Effector memory CD4-positive, alpha-beta T cell (primary cell): ENCODE data around the gene CALM1.

Experiments
- DNase-seq, 3 donors: peaks; one replicate each; pipeline ENCODE4 v3.0.0-alpha.2; 2020
- H3K27ac ChIP-seq: 2 replicates; pipeline ENCODE4 v1.7.0; 2013; ENCODE audit warnings: mild to moderate bottlenecking, low read length, moderate library complexity; ENCODE audit not compliant: insufficient read depth, poor library complexity, severe bottlenecking
- H3K27me3 ChIP-seq: replicated peaks from 2 replicates; pipeline ENCODE4 v1.7.0; 2013; ENCODE audit warnings: mild to moderate bottlenecking, low read length; ENCODE audit not compliant: insufficient read depth, control insufficient read depth, poor library complexity, severe bottlenecking
- H3K36me3 ChIP-seq: 2 replicates; pipeline ENCODE4 v1.7.0; 2013; ENCODE audit warnings: mild to moderate bottlenecking, low read length, moderate library complexity; ENCODE audit not compliant: control insufficient read depth, insufficient read depth
- H3K4me1 ChIP-seq: 2 replicates; pipeline ENCODE4 v1.7.0; 2013; ENCODE audit warnings: low read length, mild to moderate bottlenecking; ENCODE audit not compliant: control insufficient read depth, insufficient read depth, poor library complexity, severe bottlenecking
- H3K4me3 ChIP-seq: 2 replicates; pipeline ENCODE4 v1.7.0; 2013; ENCODE audit warnings: low read length, low read depth, mild to moderate bottlenecking; ENCODE audit not compliant: insufficient read depth, poor library complexity, severe bottlenecking
- H3K9me3 ChIP-seq: 2 replicates; pipeline ENCODE4 v1.7.0; 2013; ENCODE audit warnings: mild to moderate bottlenecking, low read length, moderate library complexity; ENCODE audit not compliant: control insufficient read depth

The CALM1 gene

DNA sequence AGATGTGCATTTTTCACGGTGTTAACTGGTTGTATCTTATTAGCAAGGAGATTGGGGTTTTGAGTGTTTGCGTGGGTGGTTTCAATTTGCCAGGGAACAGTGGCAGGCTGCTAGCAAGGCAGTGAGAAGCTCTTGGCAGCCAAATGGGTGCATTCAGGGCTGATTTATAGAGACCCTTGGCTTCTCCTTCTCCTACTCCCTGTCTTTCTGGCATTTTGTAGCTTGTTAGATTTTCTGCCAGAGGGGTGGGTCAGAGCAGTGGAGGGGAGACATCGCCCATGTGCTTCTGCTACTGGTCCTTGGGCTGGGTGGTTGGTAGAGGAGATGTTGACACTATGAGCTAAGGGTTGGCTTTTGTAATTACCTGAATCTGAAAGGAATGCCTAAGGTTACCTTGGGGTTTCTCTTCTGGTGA, 9.6 kb downstream of the CALM1 start:
- H3K4me1 ChIP-seq = peaks cover 17% of the 10 kb centered on the region
- H3K27ac ChIP-seq = no peak overlapping the region
- no peak for DNase-seq
- no peaks in the 10 kb centered on the region for H3K9me3 ChIP-seq
- H3K27me3 ChIP-seq = no peaks in the 10 kb centered on the region
- H3K4me3 ChIP-seq = no peak overlapping the region
- H3K36me3 ChIP-seq = peaks cover 54% of the 10 kb centered on the region

DNA sequence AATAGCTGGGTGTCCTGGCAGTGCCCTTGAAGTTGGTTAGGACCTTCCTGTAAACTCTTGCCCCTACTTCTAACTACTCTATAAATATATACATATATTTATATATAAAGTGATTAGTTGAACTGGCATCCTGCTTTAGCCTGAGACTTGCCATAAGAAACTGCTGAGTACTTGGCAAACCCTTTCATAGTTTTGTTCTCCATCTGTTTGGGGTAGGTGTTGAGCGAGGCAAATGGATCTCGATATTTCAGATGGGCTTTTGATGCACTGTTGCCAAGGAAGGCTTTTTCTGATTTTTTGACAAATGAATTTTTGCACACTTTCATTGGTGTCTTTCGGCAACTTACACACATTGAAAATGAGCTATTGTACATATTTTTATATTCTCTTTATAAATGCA, 10.4 kb downstream of the CALM1 start:
- H3K4me3 ChIP-seq = no peak overlapping the region
- peaks cover 46% of the 10 kb centered on the region for H3K36me3 ChIP-seq
- H3K4me1 ChIP-seq = peaks cover 9% of the 10 kb centered on the region
- no peak for DNase-seq
- H3K9me3 ChIP-seq = no peaks in the 10 kb centered on the region
- no peak overlapping the region for H3K27ac ChIP-seq
- H3K27me3 ChIP-seq = no peaks in the 10 kb centered on the region

DNA sequence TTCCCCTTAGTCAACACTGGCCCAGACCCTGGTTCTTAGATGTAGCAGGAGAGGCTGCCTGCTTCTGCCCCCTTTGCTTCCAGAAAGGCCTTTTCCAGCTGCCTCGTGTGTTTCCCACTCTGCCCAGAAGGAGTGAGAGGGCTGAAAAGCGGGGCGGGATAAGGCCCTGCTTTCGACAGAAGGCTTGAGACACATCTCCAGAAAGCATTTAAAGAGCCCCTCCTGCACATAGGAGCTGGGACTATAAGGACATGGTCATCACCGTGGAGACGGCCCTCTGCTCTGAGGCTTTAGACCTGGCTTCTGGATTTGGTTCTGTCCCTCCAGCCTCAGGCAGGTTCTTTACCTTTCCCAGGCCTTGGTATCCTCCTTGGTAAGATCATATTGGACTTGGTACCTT, 11.9 kb downstream of the CALM1 start:
- Histone ChIP-seq H3K36me3 (peaks cover 31% of the 10 kb centered on the region), H3K9me3 (no peaks in the 10 kb centered on the region), H3K4me3 (no peak overlapping the region), H3K27ac (no peak overlapping the region), H3K4me1 (no peaks in the 10 kb centered on the region), H3K27me3 (no peaks in the 10 kb centered on the region)
- DNase-seq = no peak

DNA sequence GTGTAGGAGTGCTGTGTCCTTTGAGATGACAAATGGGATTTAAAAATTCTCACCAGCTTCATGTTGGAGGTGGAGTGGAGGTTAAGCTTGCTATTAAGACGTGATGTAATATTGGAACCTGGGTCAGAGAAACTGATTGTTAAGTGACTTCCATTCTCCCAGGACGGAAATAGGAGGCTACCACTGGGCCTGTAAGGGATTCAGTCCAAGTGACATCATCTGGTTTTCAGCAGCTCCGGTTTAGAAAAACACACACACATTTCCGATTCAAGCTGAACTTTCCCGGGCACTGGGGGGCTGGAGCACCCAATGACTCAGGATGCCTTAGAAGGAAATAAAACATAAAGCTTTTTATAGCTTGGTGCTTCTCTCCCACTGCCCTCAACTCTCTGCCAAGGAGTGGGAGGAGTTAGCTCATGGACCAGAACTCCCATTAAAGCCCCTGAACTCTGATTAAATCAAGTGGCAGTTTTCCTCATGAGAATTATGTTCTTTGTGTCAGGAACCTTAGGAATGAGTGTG, 12.4 kb downstream of the CALM1 start:
- Histone ChIP-seq H3K4me1 (no peaks in the 10 kb centered on the region), H3K27ac (no peak overlapping the region), H3K27me3 (no peaks in the 10 kb centered on the region), H3K9me3 (no peaks in the 10 kb centered on the region), H3K36me3 (peaks cover 26% of the 10 kb centered on the region), H3K4me3 (no peak overlapping the region)
- no peak for DNase-seq

DNA sequence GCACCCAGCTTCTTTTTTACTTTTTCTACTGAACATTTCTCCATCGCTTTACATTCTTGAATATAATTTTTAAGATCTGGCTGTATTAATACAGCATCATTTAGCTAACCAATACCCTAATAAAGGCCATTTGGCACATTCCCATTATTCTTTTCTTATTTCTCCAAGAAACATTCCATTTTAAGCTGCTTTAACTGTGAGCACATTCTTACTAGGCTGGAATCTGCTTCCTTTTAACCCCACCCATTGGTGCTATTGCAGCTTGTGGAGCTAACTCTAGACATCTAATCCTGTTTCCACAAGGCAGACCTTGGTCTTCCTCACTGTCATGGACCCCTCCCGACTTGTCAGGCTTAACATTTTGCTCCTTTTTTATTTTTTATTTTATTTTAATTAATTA, 15.2 kb downstream of the CALM1 start:
- DNase-seq = no peak
- Histone ChIP-seq H3K9me3 (no peaks in the 10 kb centered on the region), H3K4me3 (no peak overlapping the region), H3K36me3 (no peaks in the 10 kb centered on the region), H3K27ac (no peak overlapping the region), H3K4me1 (no peaks in the 10 kb centered on the region), H3K27me3 (no peaks in the 10 kb centered on the region)

DNA sequence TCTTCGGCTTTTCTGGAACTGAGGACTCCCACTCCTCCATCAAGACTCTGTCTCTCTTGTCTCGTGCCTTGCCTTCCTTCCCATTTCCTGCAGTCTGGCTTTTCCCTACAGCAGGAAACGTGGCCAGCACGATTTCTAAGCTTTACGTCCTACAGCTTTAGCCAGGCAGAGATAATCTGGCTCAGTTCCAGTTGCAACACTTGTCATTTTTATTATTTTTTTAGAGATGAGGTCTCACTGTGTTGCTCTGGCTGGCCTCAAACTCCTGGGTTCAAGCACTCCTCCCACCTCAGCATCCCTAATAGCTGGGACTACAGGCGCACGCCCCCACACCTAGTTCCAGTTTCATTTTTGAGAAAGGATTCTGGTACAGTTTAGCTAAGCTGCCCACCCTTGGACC, 19.9 kb downstream of the CALM1 start:
- H3K27ac ChIP-seq = no peak overlapping the region
- H3K27me3 ChIP-seq = no peaks in the 10 kb centered on the region
- no peaks in the 10 kb centered on the region for H3K9me3 ChIP-seq
- DNase-seq = no peak
- no peaks in the 10 kb centered on the region for H3K4me1 ChIP-seq
- H3K36me3 ChIP-seq = no peaks in the 10 kb centered on the region
- no peak overlapping the region for H3K4me3 ChIP-seq

DNA sequence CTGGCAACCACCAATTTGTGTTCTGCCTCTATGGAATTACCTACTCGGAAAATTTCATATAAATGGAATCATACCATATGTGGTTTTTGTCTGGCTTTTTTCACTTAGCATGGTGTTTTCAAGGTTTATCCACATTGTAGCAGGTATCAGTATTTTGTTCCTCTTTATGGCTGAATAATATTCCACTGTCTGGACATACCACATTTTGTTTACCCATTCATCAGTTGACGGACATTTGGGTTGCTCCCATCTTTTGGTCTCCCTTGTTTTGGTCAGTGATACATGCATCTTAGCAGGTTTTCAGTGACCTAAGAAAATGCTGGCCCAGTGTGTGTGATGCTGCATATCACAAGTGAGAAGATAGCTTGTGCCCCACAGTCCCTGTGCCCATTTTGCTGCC, 21.2 kb downstream of the CALM1 start:
- Histone ChIP-seq H3K9me3 (no peaks in the 10 kb centered on the region), H3K4me3 (no peak overlapping the region), H3K4me1 (no peaks in the 10 kb centered on the region), H3K36me3 (no peaks in the 10 kb centered on the region), H3K27me3 (no peaks in the 10 kb centered on the region), H3K27ac (no peak overlapping the region)
- no peak for DNase-seq

DNA sequence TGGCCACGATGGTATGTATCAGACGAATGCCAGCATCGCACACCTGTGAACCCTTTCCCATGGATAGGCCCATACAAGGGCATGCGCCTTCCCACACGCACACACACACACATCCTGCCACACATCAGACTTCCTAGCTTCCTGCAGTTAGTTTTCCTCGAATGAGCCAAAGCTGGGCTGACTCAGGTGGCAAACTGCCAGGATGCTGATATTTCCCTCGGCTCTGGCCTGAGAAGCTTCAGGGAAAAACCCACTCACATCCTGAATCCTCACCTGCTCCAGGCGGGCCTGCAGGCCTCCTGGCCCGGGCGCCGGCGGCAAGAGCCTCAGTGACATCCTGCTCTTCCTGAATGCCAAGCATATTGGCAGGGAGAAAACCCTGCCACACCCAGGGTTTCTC, 22.4 kb downstream of the CALM1 start:
- DNase-seq = no peak
- H3K27ac ChIP-seq = no peak overlapping the region
- H3K27me3 ChIP-seq = no peaks in the 10 kb centered on the region
- H3K4me3 ChIP-seq = no peak overlapping the region
- no peaks in the 10 kb centered on the region for H3K36me3 ChIP-seq
- H3K4me1 ChIP-seq = no peaks in the 10 kb centered on the region
- H3K9me3 ChIP-seq = no peaks in the 10 kb centered on the region

DNA sequence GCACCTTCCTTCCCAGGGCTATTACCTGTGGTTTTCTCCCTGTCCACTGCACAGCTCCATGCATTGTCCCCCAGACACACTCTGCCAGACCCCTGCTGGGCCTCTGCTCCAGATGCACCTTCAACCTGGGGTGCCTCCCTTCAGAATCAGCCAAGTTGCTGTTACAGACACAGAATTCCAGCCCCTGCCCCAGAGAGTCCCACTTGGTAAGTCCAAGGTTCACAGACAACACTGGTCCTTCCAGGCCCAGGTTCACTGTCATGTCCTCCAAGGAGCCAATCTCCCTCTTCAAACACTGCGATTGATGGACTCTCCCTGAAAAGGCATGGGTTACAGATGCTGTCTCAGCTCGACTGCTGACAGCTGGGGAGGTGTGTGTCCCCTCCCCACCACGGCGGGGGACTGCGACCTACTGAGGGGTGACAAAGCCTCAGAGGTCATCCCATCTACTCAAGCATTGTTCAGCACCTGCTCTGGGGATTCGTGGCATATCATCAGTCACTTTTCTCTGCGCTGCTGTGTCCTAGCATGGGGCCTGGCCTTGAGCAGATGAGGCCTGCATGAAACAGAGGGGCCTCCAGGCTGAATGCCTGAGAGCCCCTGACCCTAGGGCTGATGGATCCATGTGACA, 24.3 kb downstream of the CALM1 start:
- H3K36me3 ChIP-seq = no peaks in the 10 kb centered on the region
- no peaks in the 10 kb centered on the region for H3K27me3 ChIP-seq
- DNase-seq = no peak
- no peaks in the 10 kb centered on the region for H3K9me3 ChIP-seq
- H3K4me3 ChIP-seq = no peak overlapping the region
- no peak overlapping the region for H3K27ac ChIP-seq
- no peaks in the 10 kb centered on the region for H3K4me1 ChIP-seq

DNA sequence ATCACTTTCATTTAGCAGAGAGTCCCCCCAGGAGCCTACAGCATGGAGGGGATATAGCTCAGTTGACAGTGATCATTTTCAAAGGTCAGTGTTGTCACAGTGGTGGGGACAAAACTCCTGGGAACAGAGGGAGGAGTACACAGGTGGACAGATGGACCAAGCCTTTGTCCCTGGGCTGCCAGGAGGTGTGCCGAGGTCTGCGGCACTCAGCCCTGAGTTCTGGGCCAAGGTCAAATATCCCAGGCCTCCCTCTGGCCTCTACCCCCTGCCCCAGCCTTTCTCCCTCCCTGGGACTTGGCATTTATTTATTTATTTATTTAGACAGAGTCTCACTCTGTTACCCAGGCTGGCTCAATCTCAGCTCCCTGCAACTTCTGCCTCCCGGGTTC, 24.8 kb downstream of the CALM1 start:
- Histone ChIP-seq H3K9me3 (no peaks in the 10 kb centered on the region), H3K4me3 (no peak overlapping the region), H3K27ac (no peak overlapping the region), H3K36me3 (no peaks in the 10 kb centered on the region), H3K4me1 (no peaks in the 10 kb centered on the region), H3K27me3 (no peaks in the 10 kb centered on the region)
- no peak for DNase-seq
